PC-9 (cell line): ENCODE measurements around the gene KDM1B. TPM values are rescaled to one million over a fixed set of nuclear protein-coding genes. Genes with fewer than 3 reads are reported as not detected.

Experiments
- BruUV-seq: library from RNA; stranded (reverse); fragments of 400-500 nt; replicated peaks from 2 replicates; lab custom pipeline; 2021; lab: Mats Ljungman, UMichigan
- CTCF ChIA-PET: fragments of 300-600 bp; sonication (Branson Sonifier 250); formaldehyde crosslinking; loops from one replicate; lab custom pipeline; 2022; ENCODE audit warnings: antibody characterized with exemption; lab: Charles Lee
- POLR2A ChIA-PET: fragments of 300-600 bp; sonication (Branson Sonifier 250); formaldehyde crosslinking; loops from one replicate; lab custom pipeline; 2022; ENCODE audit warnings: antibody characterized with exemption; ENCODE audit not compliant: unreplicated experiment; lab: Charles Lee
- DNase-seq, 2 experiments: peaks; one replicate each; pipeline versions ENCODE4 v3.0.0 to v3.0.0-alpha.2; 2015 to 2022; ENCODE audit warnings: mixed read lengths in 1 of 2
- H2AFZ ChIP-seq: fragments of 200-600 bp; sonication (generic); 2 replicates; pipeline ENCODE4 v1.8.1; 2017; ENCODE audit warnings: antibody characterized with exemption
- H3F3A ChIP-seq: fragments of 200-600 bp; sonication (generic); 2 replicates; pipeline ENCODE4 v1.8.1; 2017; ENCODE audit warnings: antibody characterized with exemption, mild to moderate bottlenecking, low read depth; ENCODE audit not compliant: insufficient read depth
- H3K27ac ChIP-seq: fragments of 200-600 bp; sonication (generic); 2 replicates; pipeline ENCODE4 v1.6.1; 2016; ENCODE audit warnings: mixed run types
- H3K27me3 ChIP-seq: fragments of 200-600 bp; sonication (generic); 2 replicates; pipeline ENCODE4 v1.6.1; 2016; ENCODE audit warnings: low read depth, mixed run types; ENCODE audit not compliant: insufficient read depth
- H3K36me3 ChIP-seq: fragments of 200-600 bp; sonication (generic); 2 replicates; pipeline ENCODE4 v1.6.1; 2016; ENCODE audit warnings: low read depth, mixed run types
- H3K4me1 ChIP-seq: fragments of 200-600 bp; sonication (generic); replicated peaks from 2 replicates; pipeline ENCODE4 v1.6.1; 2016; ENCODE audit warnings: mixed run types; ENCODE audit not compliant: insufficient read depth
- H3K4me2 ChIP-seq: fragments of 200-600 bp; sonication (generic); 2 replicates; pipeline ENCODE4 v1.6.1; 2017; ENCODE audit warnings: mixed run types
- H3K4me3 ChIP-seq: fragments of 200-600 bp; sonication (generic); 2 replicates; pipeline ENCODE4 v1.6.1; 2016; ENCODE audit warnings: mixed run types
- H3K79me2 ChIP-seq: fragments of 200-600 bp; sonication (generic); 2 replicates; pipeline ENCODE4 v1.6.1; 2017; ENCODE audit warnings: low read depth, mixed run types
- H3K9me2 ChIP-seq: fragments of 200-600 bp; sonication (generic); 2 replicates; pipeline ENCODE4 v1.8.1; 2017; ENCODE audit warnings: mild to moderate bottlenecking; ENCODE audit not compliant: insufficient read depth
- H3K9me3 ChIP-seq: fragments of 200-600 bp; sonication (generic); 2 replicates; pipeline ENCODE4 v1.8.1; 2016; ENCODE audit warnings: low read depth; ENCODE audit not compliant: insufficient read depth
- H4K20me1 ChIP-seq: fragments of 200-600 bp; sonication (generic); 2 replicates; pipeline ENCODE4 v1.8.1; 2017; ENCODE audit not compliant: insufficient read depth
- EZH2 ChIP-seq: fragments of 200-600 bp; sonication (generic); IDR thresholded peaks from 2 replicates; pipeline ENCODE4 v1.8.0; 2017; ENCODE audit warnings: antibody characterized with exemption, low read depth
- intact Hi-C: fragments of 100-400 bp; cut with micrococcal nuclease; formaldehyde crosslinking; loops from one replicate; pipeline ENCODE4 v1.10.0; 2022; ENCODE audit not compliant: unreplicated experiment
- total RNA-seq: library from RNA; stranded (reverse); gene quantifications from 2 replicates; pipeline ENCODE4 v1.2.3, GENCODE V29; 2021
- TF ChIP-seq, protein P1 (sequence below): fragments of 200-600 bp; sonication (generic); conservative IDR thresholded peaks from 2 replicates; pipeline ENCODE4 v1.6.1; 2017; ENCODE audit warnings: mixed run types, antibody characterized with exemption, mild to moderate bottlenecking, moderate library complexity

Gene KDM1B
- total RNA-seq, 1 experiment from 2014 or later: 21.5 TPM

- TF ChIP-seq EZH2: no peak
- TF ChIP-seq, protein P1, sequence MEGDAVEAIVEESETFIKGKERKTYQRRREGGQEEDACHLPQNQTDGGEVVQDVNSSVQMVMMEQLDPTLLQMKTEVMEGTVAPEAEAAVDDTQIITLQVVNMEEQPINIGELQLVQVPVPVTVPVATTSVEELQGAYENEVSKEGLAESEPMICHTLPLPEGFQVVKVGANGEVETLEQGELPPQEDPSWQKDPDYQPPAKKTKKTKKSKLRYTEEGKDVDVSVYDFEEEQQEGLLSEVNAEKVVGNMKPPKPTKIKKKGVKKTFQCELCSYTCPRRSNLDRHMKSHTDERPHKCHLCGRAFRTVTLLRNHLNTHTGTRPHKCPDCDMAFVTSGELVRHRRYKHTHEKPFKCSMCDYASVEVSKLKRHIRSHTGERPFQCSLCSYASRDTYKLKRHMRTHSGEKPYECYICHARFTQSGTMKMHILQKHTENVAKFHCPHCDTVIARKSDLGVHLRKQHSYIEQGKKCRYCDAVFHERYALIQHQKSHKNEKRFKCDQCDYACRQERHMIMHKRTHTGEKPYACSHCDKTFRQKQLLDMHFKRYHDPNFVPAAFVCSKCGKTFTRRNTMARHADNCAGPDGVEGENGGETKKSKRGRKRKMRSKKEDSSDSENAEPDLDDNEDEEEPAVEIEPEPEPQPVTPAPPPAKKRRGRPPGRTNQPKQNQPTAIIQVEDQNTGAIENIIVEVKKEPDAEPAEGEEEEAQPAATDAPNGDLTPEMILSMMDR: no peak
Measured at GRCh38 chr6:18162401-18162800, 7.2 kb downstream of the KDM1B start.

GRCh38 chr6:18165751-18166150, 10.5 kb downstream of the KDM1B start:
- H3K36me3 ChIP-seq: 0 out of 2 replicates have a peak, but pooled peaks cover 10% of the 10 kb centered on the region
- CTCF ChIA-PET: no interaction called here
- no peaks in the 10 kb centered on the region for H3K27me3 ChIP-seq
- no peaks in the 10 kb centered on the region; the same call in 1 of the 2 replicates for H3F3A ChIP-seq
- no TSS peak for BruUV-seq
- H3K4me2 ChIP-seq: no peak overlapping the region
- 0 out of 2 replicates have a peak, but pooled peaks cover 2% of the 10 kb centered on the region for H3K4me1 ChIP-seq
- no peak overlapping the region for H3K27ac ChIP-seq
- no peak for DNase-seq
- H2AFZ ChIP-seq: no peak overlapping the region
- intact Hi-C loops: no loop called here
- TF ChIP-seq, protein P1: no peak
- TF ChIP-seq EZH2: no peak
- POLR2A ChIA-PET: no interaction called here
- no peak overlapping the region for H3K4me3 ChIP-seq
- no peaks in the 10 kb centered on the region for H4K20me1 ChIP-seq
- H3K9me2 ChIP-seq: no peaks in the 10 kb centered on the region
- H3K9me3 ChIP-seq: no peaks in the 10 kb centered on the region; the same call in 1 of the 2 replicates
- H3K79me2 ChIP-seq: no peaks in the 10 kb centered on the region

More at GRCh38 chr6:18162401-18162800, 7.2 kb downstream of the KDM1B start:
- DNase-seq: no peak
- POLR2A ChIA-PET: no interaction called here
- Histone ChIP-seq H4K20me1 (no peaks in the 10 kb centered on the region), H2AFZ (no peak overlapping the region), H3K36me3 (0 out of 2 replicates have a peak, but pooled peaks cover 4% of the 10 kb centered on the region), H3K9me2 (no peaks in the 10 kb centered on the region), H3F3A (no peaks in the 10 kb centered on the region), H3K4me2 (no peak overlapping the region), H3K4me3 (no peak overlapping the region), H3K9me3 (no peaks in the 10 kb centered on the region), H3K27me3 (no peaks in the 10 kb centered on the region), H3K4me1 (0 out of 2 replicates have a peak, but pooled peaks cover 2% of the 10 kb centered on the region), H3K79me2 (no peaks in the 10 kb centered on the region), H3K27ac (no peak overlapping the region)
- no TSS peak for BruUV-seq
- CTCF ChIA-PET: interaction anchor here (0.7 kb wide), 2 partner anchors 357 to 455 kb away, joined by 8 to 13 read pairs; no protein-coding TSS in a partner anchor
- intact Hi-C loops: no loop called here

- Histone ChIP-seq H4K20me1 (no peaks in the 10 kb centered on the region), H3K4me2 (no peak overlapping the region), H3K4me3 (no peak overlapping the region), H3K9me2 (no peaks in the 10 kb centered on the region), H3K36me3 (0 out of 2 replicates have a peak, but pooled peaks cover 6% of the 10 kb centered on the region), H3K4me1 (0 out of 2 replicates have a peak, but pooled peaks cover 2% of the 10 kb centered on the region), H3K79me2 (no peaks in the 10 kb centered on the region), H3K9me3 (no peaks in the 10 kb centered on the region; the same call in 1 of the 2 replicates), H2AFZ (no peak overlapping the region), H3K27me3 (no peaks in the 10 kb centered on the region), H3K27ac (no peak overlapping the region), H3F3A (no peaks in the 10 kb centered on the region; the same call in 1 of the 2 replicates)
- POLR2A ChIA-PET: interaction anchor here (0.6 kb wide), 2 partner anchors 131 to 566 kb away, joined by 3 to 17 read pairs; partner anchors contain the start of gene FAM8A1
- intact Hi-C loops: no loop called here
- no TSS peak for BruUV-seq
- CTCF ChIA-PET: no interaction called here
- no peak for DNase-seq
- TF ChIP-seq, protein P1: no peak
- no peak for TF ChIP-seq EZH2
Measured at GRCh38 chr6:18166312-18167036, 11.3 kb downstream of the KDM1B start.
